Measurements from ENCODE around the gene GPT2.

Gene GPT2

GRCh38 chr16:46882304-46882939 lies 1.7 kb upstream of the GPT2 start:
- peaks cover 24% of the 10 kb centered on the region for H3K4me1 ChIP-seq (ENCODE audit: insufficient read depth, low read length)
- peaks cover 12% of the 10 kb centered on the region for H3K27me3 ChIP-seq (ENCODE audit: insufficient read depth, low read length)
- no peak overlapping the region for H2AFZ ChIP-seq (ENCODE audit: low read depth, low read length)
- no peak overlapping the region for H3K4me3 ChIP-seq (ENCODE audit: low read length)
- H3K36me3 ChIP-seq (ENCODE audit: insufficient read depth, low read length) = peaks cover 9% of the 10 kb centered on the region
- H3K9me3 ChIP-seq (ENCODE audit: low read length) = no peaks in the 10 kb centered on the region

GRCh38 chr16:46882940-46883307 lies 1.2 kb upstream of the GPT2 start:
- Histone ChIP-seq H3K36me3 (ENCODE audit: insufficient read depth, low read length) (peaks cover 11% of the 10 kb centered on the region), H3K4me1 (ENCODE audit: insufficient read depth, low read length) (peaks cover 24% of the 10 kb centered on the region), H3K27me3 (ENCODE audit: insufficient read depth, low read length) (peaks cover 12% of the 10 kb centered on the region), H3K9me3 (ENCODE audit: low read length) (no peaks in the 10 kb centered on the region), H2AFZ (ENCODE audit: low read depth, low read length) (peak overlapping the region; percentile 53), H3K4me3 (ENCODE audit: low read length) (no peak overlapping the region)

GRCh38 chr16:46883353-46883689 lies 841 bp upstream of the GPT2 start:
- peak overlapping the region; percentile 81 for H3K4me3 ChIP-seq (ENCODE audit: low read length)
- H3K36me3 ChIP-seq (ENCODE audit: insufficient read depth, low read length) = peaks cover 11% of the 10 kb centered on the region
- peaks cover 12% of the 10 kb centered on the region for H3K27me3 ChIP-seq (ENCODE audit: insufficient read depth, low read length)
- H2AFZ ChIP-seq (ENCODE audit: low read depth, low read length) = peak overlapping the region; percentile 53
- no peaks in the 10 kb centered on the region for H3K9me3 ChIP-seq (ENCODE audit: low read length)
- peaks cover 24% of the 10 kb centered on the region for H3K4me1 ChIP-seq (ENCODE audit: insufficient read depth, low read length)

GRCh38 chr16:46884513-46885293 lies 541 bp downstream of the GPT2 start:
- H3K9me3 ChIP-seq (ENCODE audit: low read length) = no peaks in the 10 kb centered on the region
- H3K4me1 ChIP-seq (ENCODE audit: insufficient read depth, low read length) = peaks cover 24% of the 10 kb centered on the region
- peak overlapping the region; percentile 53 for H2AFZ ChIP-seq (ENCODE audit: low read depth, low read length)
- H3K36me3 ChIP-seq (ENCODE audit: insufficient read depth, low read length) = peaks cover 12% of the 10 kb centered on the region
- peak overlapping the region; percentile 81 for H3K4me3 ChIP-seq (ENCODE audit: low read length)
- H3K27me3 ChIP-seq (ENCODE audit: insufficient read depth, low read length) = peaks cover 11% of the 10 kb centered on the region

- H3K27me3 ChIP-seq (ENCODE audit: insufficient read depth, low read length) = no peaks in the 10 kb centered on the region
- peaks cover 21% of the 10 kb centered on the region for H3K36me3 ChIP-seq (ENCODE audit: insufficient read depth, low read length)
- peaks cover 24% of the 10 kb centered on the region for H3K4me1 ChIP-seq (ENCODE audit: insufficient read depth, low read length)
- peak overlapping the region; percentile 81 for H3K4me3 ChIP-seq (ENCODE audit: low read length)
- H2AFZ ChIP-seq (ENCODE audit: low read depth, low read length) = no peak overlapping the region
- no peaks in the 10 kb centered on the region for H3K9me3 ChIP-seq (ENCODE audit: low read length)
These were observed 2.0 kb downstream of the GPT2 start for GRCh38 chr16:46885960-46886763.

- Histone ChIP-seq H3K9me3 (ENCODE audit: low read length) (no peaks in the 10 kb centered on the region), H3K36me3 (ENCODE audit: insufficient read depth, low read length) (peaks cover 27% of the 10 kb centered on the region), H3K4me3 (ENCODE audit: low read length) (no peak overlapping the region), H2AFZ (ENCODE audit: low read depth, low read length) (no peak overlapping the region), H3K27me3 (ENCODE audit: insufficient read depth, low read length) (no peaks in the 10 kb centered on the region), H3K4me1 (ENCODE audit: insufficient read depth, low read length) (peaks cover 24% of the 10 kb centered on the region)
These were observed 2.8 kb downstream of the GPT2 start for GRCh38 chr16:46886764-46887523.

GRCh38 chr16:46887524-46887854 lies 3.3 kb downstream of the GPT2 start:
- no peaks in the 10 kb centered on the region for H3K9me3 ChIP-seq (ENCODE audit: low read length)
- H3K27me3 ChIP-seq (ENCODE audit: insufficient read depth, low read length) = no peaks in the 10 kb centered on the region
- no peak overlapping the region for H2AFZ ChIP-seq (ENCODE audit: low read depth, low read length)
- peaks cover 30% of the 10 kb centered on the region for H3K36me3 ChIP-seq (ENCODE audit: insufficient read depth, low read length)
- H3K4me1 ChIP-seq (ENCODE audit: insufficient read depth, low read length) = peaks cover 24% of the 10 kb centered on the region
- H3K4me3 ChIP-seq (ENCODE audit: low read length) = no peak overlapping the region

- Histone ChIP-seq H3K36me3 (ENCODE audit: insufficient read depth, low read length) (peaks cover 41% of the 10 kb centered on the region), H3K4me1 (ENCODE audit: insufficient read depth, low read length) (peaks cover 18% of the 10 kb centered on the region), H3K4me3 (ENCODE audit: low read length) (no peak overlapping the region), H3K27me3 (ENCODE audit: insufficient read depth, low read length) (no peaks in the 10 kb centered on the region), H3K9me3 (ENCODE audit: low read length) (no peaks in the 10 kb centered on the region), H2AFZ (ENCODE audit: low read depth, low read length) (no peak overlapping the region)
These were observed 5.2 kb downstream of the GPT2 start for GRCh38 chr16:46889245-46889941.

- no peak overlapping the region for H2AFZ ChIP-seq (ENCODE audit: low read depth, low read length)
- H3K36me3 ChIP-seq (ENCODE audit: insufficient read depth, low read length) = peaks cover 41% of the 10 kb centered on the region
- no peaks in the 10 kb centered on the region for H3K9me3 ChIP-seq (ENCODE audit: low read length)
- H3K4me1 ChIP-seq (ENCODE audit: insufficient read depth, low read length) = peaks cover 17% of the 10 kb centered on the region
- no peak overlapping the region for H3K4me3 ChIP-seq (ENCODE audit: low read length)
- H3K27me3 ChIP-seq (ENCODE audit: insufficient read depth, low read length) = no peaks in the 10 kb centered on the region
These were observed 5.8 kb downstream of the GPT2 start for GRCh38 chr16:46889942-46890300.

- H3K27me3 ChIP-seq (ENCODE audit: insufficient read depth, low read length) = no peaks in the 10 kb centered on the region
- H3K36me3 ChIP-seq (ENCODE audit: insufficient read depth, low read length) = peaks cover 39% of the 10 kb centered on the region
- no peaks in the 10 kb centered on the region for H3K9me3 ChIP-seq (ENCODE audit: low read length)
- H3K4me3 ChIP-seq (ENCODE audit: low read length) = no peak overlapping the region
- peaks cover 4% of the 10 kb centered on the region for H3K4me1 ChIP-seq (ENCODE audit: insufficient read depth, low read length)
- no peak overlapping the region for H2AFZ ChIP-seq (ENCODE audit: low read depth, low read length)
These were observed 7.7 kb downstream of the GPT2 start for GRCh38 chr16:46891910-46892309.

- H3K4me1 ChIP-seq (ENCODE audit: insufficient read depth, low read length) = peaks cover 4% of the 10 kb centered on the region
- no peak overlapping the region for H3K4me3 ChIP-seq (ENCODE audit: low read length)
- peaks cover 47% of the 10 kb centered on the region for H3K36me3 ChIP-seq (ENCODE audit: insufficient read depth, low read length)
- H2AFZ ChIP-seq (ENCODE audit: low read depth, low read length) = no peak overlapping the region
- H3K9me3 ChIP-seq (ENCODE audit: low read length) = no peaks in the 10 kb centered on the region
- no peaks in the 10 kb centered on the region for H3K27me3 ChIP-seq (ENCODE audit: insufficient read depth, low read length)
These were observed 10.0 kb downstream of the GPT2 start for GRCh38 chr16:46894036-46894672.
